Activated gamma-delta T cell treated with Interleukin-2 at 50 U/mL for 16 hours (primary cell): ENCODE results near the gene USP17L19.
"Not testable (repeated sequence)": the region's sequence is repeated elsewhere in the genome, so short reads cannot be mapped to it uniquely, and the experiment has no call there.

Experiments used
- DNase-seq: peaks from one replicate; pipeline ENCODE4 v3.0.0-alpha.2; 2020

The USP17L19 gene, protein sequence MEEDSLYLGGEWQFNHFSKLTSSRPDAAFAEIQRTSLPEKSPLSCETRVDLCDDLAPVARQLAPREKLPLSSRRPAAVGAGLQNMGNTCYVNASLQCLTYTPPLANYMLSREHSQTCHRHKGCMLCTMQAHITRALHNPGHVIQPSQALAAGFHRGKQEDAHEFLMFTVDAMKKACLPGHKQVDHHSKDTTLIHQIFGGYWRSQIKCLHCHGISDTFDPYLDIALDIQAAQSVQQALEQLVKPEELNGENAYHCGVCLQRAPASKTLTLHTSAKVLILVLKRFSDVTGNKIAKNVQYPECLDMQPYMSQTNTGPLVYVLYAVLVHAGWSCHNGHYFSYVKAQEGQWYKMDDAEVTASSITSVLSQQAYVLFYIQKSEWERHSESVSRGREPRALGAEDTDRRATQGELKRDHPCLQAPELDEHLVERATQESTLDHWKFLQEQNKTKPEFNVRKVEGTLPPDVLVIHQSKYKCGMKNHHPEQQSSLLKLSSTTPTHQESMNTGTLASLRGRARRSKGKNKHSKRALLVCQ

GRCh38 chr4:9253078-9253477, at the start of gene USP17L19:
Gene USP17L19, plus strand, starts transcription at chr4:9253378. Its CDS starts 0 bp downstream, at chr4:9253378.
- DNase-seq = not testable (repeated sequence)

GRCh38 chr4:9210357-9210756, 42.8 kb upstream of the USP17L19 start, which contains the start of gene USP17L10:
Gene USP17L10, plus strand, starts transcription at chr4:9210657. Its CDS starts 0 bp downstream, at chr4:9210657.
- not testable (repeated sequence) for DNase-seq

GRCh38 chr4:9214701-9215100, 38.5 kb upstream of the USP17L19 start:
- DNase-seq = not testable (repeated sequence)

GRCh38 chr4:9215105-9215504, 38.1 kb upstream of the USP17L19 start, which contains the start of gene USP17L11:
Gene USP17L11, plus strand, starts transcription at chr4:9215405. Its CDS starts 0 bp downstream, at chr4:9215405.
- not testable (repeated sequence) for DNase-seq

DNA sequence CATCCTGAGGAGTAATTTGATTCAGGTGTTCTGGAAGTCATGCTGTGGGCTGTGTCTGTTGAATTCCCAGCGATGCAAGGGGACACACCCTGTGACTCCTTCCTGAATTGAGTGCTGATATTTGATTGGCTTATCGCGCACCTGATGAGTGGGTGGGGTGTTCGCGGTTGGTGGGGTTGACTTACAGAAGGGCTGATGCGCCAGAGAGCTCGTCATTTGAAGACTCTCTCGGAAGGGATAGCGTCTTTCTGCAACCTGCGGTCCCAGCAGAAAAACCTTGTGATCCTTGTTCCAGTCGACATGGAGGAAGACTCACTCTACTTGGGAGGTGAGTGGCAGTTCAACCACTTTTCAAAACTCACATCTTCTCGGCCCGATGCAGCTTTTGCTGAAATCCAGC, 33.3 kb upstream of the USP17L19 start, which contains the start of gene USP17L12:
Gene USP17L12, plus strand, starts transcription at position 301 of the 400 bp plus-strand sequence. Its CDS starts 0 bp downstream, at position 301.
- DNase-seq = not testable (repeated sequence)

- not testable (repeated sequence) for DNase-seq
Observed at GRCh38 chr4:9224596-9224995, 28.6 kb upstream of the USP17L19 start, which contains the start of gene USP17L13. Gene USP17L13, plus strand, starts transcription at chr4:9224896. Its CDS starts 0 bp downstream, at chr4:9224896.

- not testable (repeated sequence) for DNase-seq
Observed at GRCh38 chr4:9230249-9230648, 22.9 kb upstream of the USP17L19 start.

DNA sequence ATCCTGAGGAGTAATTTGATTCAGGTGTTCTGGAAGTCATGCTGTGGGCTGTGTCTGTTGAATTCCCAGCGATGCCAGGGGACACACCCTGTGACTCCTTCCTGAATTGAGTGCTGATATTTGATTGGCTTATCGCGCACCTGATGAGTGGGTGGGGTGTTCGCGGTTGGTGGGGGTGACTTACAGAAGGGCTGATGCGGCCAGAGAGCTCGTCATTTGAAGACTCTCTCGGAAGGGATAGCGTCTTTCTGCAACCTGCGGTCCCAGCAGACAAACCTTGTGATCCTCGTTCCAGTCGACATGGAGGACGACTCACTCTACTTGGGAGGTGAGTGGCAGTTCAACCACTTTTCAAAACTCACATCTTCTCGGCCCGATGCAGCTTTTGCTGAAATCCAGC, 19.1 kb upstream of the USP17L19 start, which contains the start of gene USP17L15:
Gene USP17L15, plus strand, starts transcription at position 301 of the 400 bp plus-strand sequence. Its CDS starts 0 bp downstream, at position 301.
- not testable (repeated sequence) for DNase-seq

DNA sequence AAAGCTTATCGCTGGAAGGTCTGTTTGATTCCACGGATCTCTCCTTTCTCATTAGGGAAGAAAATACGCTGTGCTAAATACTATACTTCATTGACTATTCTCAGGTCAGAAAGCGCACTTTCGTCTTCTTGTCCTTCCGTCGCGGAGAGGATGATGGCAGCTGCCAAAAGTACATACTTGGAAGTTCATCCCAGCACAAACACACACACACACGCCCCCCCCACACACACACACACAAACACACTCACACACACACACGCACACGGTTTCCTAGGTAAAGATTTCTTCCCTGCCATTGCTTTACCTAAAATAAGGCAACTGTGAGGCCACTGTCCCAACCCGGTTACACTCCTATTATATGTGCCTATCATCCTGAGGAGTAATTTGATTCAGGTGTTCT, 14.7 kb upstream of the USP17L19 start:
- DNase-seq = not testable (repeated sequence)

DNA sequence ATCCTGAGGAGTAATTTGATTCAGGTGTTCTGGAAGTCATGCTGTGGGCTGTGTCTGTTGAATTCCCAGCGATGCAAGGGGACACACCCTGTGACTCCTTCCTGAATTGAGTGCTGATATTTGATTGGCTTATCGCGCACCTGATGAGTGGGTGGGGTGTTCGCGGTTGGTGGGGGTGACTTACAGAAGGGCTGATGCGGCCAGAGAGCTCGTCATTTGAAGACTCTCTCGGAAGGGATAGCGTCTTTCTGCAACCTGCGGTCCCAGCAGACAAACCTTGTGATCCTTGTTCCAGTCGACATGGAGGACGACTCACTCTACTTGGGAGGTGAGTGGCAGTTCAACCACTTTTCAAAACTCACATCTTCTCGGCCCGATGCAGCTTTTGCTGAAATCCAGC, 9.6 kb upstream of the USP17L19 start, which contains the start of gene USP17L17:
Gene USP17L17, plus strand, starts transcription at position 301 of the 400 bp plus-strand sequence. Its CDS starts 0 bp downstream, at position 301.
- DNase-seq = not testable (repeated sequence)

GRCh38 chr4:9247953-9248680, 5.1 kb upstream of the USP17L19 start, which contains the start of gene USP17L18:
Gene USP17L18, plus strand, starts transcription at chr4:9248630. Its CDS starts 0 bp downstream, at chr4:9248630.
- DNase-seq = peak; percentile 5

DNA sequence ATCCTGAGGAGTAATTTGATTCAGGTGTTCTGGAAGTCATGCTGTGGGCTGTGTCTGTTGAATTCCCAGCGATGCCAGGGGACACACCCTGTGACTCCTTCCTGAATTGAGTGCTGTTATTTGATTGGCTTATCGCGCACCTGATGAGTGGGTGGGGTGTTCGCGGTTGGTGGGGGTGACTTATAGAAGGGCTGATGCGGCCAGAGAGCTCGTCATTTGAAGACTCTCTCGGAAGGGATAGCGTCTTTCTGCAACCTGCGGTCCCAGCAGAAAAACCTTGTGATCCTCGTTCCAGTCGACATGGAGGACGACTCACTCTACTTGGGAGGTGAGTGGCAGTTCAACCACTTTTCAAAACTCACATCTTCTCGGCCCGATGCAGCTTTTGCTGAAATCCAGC, 4.6 kb downstream of the USP17L19 start, which contains the start of gene USP17L20:
Gene USP17L20, plus strand, starts transcription at position 301 of the 400 bp plus-strand sequence. Its CDS starts 0 bp downstream, at position 301.
- not testable (repeated sequence) for DNase-seq

DNA sequence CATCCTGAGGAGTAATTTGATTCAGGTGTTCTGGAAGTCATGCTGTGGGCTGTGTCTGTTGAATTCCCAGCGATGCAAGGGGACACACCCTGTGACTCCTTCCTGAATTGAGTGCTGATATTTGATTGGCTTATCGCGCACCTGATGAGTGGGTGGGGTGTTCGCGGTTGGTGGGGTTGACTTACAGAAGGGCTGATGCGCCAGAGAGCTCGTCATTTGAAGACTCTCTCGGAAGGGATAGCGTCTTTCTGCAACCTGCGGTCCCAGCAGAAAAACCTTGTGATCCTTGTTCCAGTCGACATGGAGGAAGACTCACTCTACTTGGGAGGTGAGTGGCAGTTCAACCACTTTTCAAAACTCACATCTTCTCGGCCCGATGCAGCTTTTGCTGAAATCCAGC, 9.4 kb downstream of the USP17L19 start, which contains the start of gene USP17L21:
Gene USP17L21, plus strand, starts transcription at position 301 of the 400 bp plus-strand sequence. Its CDS starts 0 bp downstream, at position 301.
- not testable (repeated sequence) for DNase-seq

- DNase-seq = not testable (repeated sequence)
Observed at GRCh38 chr4:9267319-9267718, 14.1 kb downstream of the USP17L19 start, which contains the start of gene USP17L22. Gene USP17L22, plus strand, starts transcription at chr4:9267619. Its CDS starts 0 bp downstream, at chr4:9267619.

DNA sequence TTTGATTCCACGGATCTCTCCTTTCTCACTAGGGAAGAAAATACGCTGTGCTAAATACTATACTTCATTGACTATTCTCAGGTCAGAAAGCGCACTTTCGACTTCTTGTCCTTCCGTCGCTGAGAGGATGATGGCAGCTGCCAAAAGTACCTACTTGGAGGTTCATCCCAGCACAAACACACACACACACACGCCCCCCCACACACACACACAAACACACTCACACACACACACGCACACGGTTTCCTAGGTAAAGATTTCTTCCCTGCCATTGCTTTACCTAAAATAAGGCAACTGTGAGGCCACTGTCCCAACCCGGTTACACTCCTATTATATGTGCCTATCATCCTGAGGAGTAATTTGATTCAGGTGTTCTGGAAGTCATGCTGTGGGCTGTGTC, 18.5 kb downstream of the USP17L19 start:
- peak; percentile 12 for DNase-seq
